ENCODE measurements around the gene TMPRSS3. TPM values are rescaled to one million over a fixed set of nuclear protein-coding genes. Genes with fewer than 3 reads are reported as not detected.

Gene TMPRSS3
- 0.42 TPM for total RNA-seq
- 1.1 TPM for polyA plus RNA-seq
- long read RNA-seq, donor 1 = 0 reads
- long read RNA-seq, donor 2 = 0 reads
- long read RNA-seq, donor 3 = 0 reads
- long read RNA-seq, donor 4 = 0 reads
- long read RNA-seq, donor 5, partial matches to known transcripts = 32 of 32 reads
- long read RNA-seq, donor 5, other reads (novel, unspliced or antisense) = 0 of 32 reads
- long read RNA-seq, donor 6, partial matches to known transcripts = 5 of 10 reads
- long read RNA-seq, donor 6, other reads (novel, unspliced or antisense) = 5 of 10 reads
- long read RNA-seq, donor 7 = 0 reads
- long read RNA-seq, donor 8 = 0 reads
- long read RNA-seq, donor 9 = 0 reads
- long read RNA-seq, donor 10, partial matches to known transcripts = 0 of 1 reads
- long read RNA-seq, donor 10, other reads (novel, unspliced or antisense) = 0 of 1 reads

DNA sequence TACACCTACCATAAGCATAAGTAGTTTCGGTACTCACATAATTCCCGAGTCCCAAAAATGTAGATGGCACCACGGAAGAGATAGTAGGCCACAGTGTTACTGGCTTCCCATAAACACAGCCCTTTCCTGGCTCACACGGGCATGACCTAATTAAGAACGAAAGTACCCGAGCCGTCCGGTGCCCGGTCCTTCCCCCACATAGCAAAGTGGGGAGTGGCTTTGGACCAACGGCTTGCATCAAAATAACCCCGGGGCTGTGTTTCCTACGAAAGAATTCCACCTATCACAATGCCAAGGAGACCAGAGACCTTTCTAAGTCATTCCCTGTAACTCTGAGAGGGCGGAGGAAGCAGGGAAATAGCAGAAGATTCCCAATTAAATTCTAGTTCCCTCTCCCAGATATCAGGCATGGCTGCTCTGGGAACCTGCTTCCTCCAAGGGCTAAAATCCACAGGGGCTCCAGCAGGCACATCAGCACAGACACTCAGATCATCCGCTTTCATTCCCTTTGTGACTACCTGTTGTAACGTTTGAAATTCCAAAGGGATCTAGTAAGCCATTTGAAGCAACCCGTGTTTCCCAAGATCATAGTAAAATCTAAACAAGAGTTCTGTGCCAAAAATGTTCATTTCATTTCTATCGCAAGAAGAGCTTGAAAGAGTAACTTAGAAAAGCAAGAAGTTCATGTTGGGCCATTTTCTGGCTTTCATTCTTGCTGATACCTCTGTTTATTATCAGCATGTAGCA is at the start of gene TMPRSS3:
TMPRSS3 (minus strand) TSS at position 148 of the 747 bp plus-strand sequence. CDS start 635 bp downstream, outside the sequence.
- Histone ChIP-seq H3K4me3 (ENCODE audit: low read length in 2 of 2) (no peak within 1 kb of the TSS), H3K27me3 (ENCODE audit: control insufficient read depth in 2 of 2, insufficient read depth in 1 of 2, low read length in 1 of 2) (no peaks in the 10 kb centered on the region)
- 97% methylated on average over 17 of the region's 17 CpGs for WGBS

DNA sequence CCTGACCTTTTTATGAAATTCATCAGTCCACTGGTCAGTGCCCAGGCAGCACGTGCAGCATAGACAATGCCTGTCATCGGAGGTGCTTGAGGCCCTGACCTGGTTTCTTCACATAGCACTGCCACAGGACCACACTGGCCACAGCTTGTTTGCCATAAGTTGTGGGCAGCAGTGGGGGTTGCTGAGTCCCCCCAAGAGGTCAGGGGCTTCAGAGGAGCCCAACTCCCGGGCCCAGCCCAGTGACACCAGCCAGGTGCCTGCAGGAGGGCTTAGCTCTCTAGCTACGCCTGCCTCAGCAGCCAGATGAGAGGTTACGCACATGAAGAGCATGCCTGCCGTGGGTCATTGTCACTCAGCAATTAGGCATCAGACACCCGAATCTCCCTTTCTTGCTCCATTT is 49.5 kb upstream of the TMPRSS3 start:
- WGBS = 97% methylated on average over 7 of the region's 7 CpGs
- H3K9me3 ChIP-seq (ENCODE audit: control insufficient read depth in 2 of 2, insufficient read depth in 1 of 2, low read length in 1 of 2) = peaks cover 0 to 3% of the 10 kb centered on the region in 2 donors
- peaks cover 62 to 74% of the 10 kb centered on the region in 2 donors for H3K36me3 ChIP-seq (ENCODE audit: control insufficient read depth in 2 of 2, insufficient read depth in 2 of 2, low read length in 1 of 2)
- no peak overlapping the region for H3K4me3 ChIP-seq (ENCODE audit: low read length in 2 of 2)
- H3K4me1 ChIP-seq (ENCODE audit: control insufficient read depth in 2 of 2, insufficient read depth in 2 of 2, low read length in 2 of 2) = peaks cover 21 to 40% of the 10 kb centered on the region in 2 donors
- H3K27me3 ChIP-seq (ENCODE audit: control insufficient read depth in 2 of 2, insufficient read depth in 1 of 2, low read length in 1 of 2) = no peaks in the 10 kb centered on the region
- no peak for DNase-seq (ENCODE audit: low read depth in 6 of 9, low spot score in 9 of 9)
- H3K27ac ChIP-seq (ENCODE audit: low read depth in 1 of 2, low read length in 1 of 2) = no peak overlapping the region

More for the DNA sequence above, at the start of gene TMPRSS3:
- Histone ChIP-seq H3K9me3 (ENCODE audit: control insufficient read depth in 2 of 2, insufficient read depth in 1 of 2, low read length in 1 of 2) (no peaks in the 10 kb centered on the region), H3K4me1 (ENCODE audit: control insufficient read depth in 2 of 2, insufficient read depth in 2 of 2, low read length in 2 of 2) (peaks cover 25 to 48% of the 10 kb centered on the region in 2 donors), H3K27ac (ENCODE audit: low read depth in 1 of 2, low read length in 1 of 2) (no peak within 1 kb of the TSS), H3K36me3 (ENCODE audit: control insufficient read depth in 2 of 2, insufficient read depth in 2 of 2, low read length in 1 of 2) (no peaks in the 10 kb centered on the region)
- no peak for DNase-seq (ENCODE audit: low read depth in 6 of 9, low spot score in 9 of 9)

DNA sequence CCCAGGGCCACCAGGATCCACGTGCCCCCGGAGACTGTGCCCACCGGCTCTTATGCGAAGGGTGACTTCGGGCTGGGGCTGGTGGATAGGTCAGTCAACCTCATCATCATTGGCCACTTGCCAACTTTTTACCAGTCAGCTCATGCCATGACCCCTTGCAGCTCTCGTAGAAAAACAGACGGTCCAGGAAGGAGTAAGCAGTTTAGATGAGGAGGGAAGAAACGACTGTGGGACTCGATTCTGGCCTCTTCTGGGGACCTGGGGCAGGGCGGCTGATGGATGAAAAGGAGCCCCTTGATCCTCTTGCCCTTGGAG is 48.9 kb upstream of the TMPRSS3 start:
- Histone ChIP-seq H3K27me3 (ENCODE audit: control insufficient read depth in 2 of 2, insufficient read depth in 1 of 2, low read length in 1 of 2) (no peaks in the 10 kb centered on the region), H3K4me3 (ENCODE audit: low read length in 2 of 2) (no peak overlapping the region), H3K36me3 (ENCODE audit: control insufficient read depth in 2 of 2, insufficient read depth in 2 of 2, low read length in 1 of 2) (peaks cover 68 to 80% of the 10 kb centered on the region in 2 donors), H3K9me3 (ENCODE audit: control insufficient read depth in 2 of 2, insufficient read depth in 1 of 2, low read length in 1 of 2) (peaks cover 0 to 6% of the 10 kb centered on the region in 2 donors), H3K27ac (ENCODE audit: low read depth in 1 of 2, low read length in 1 of 2) (no peak overlapping the region), H3K4me1 (ENCODE audit: control insufficient read depth in 2 of 2, insufficient read depth in 2 of 2, low read length in 2 of 2) (peaks cover 16 to 34% of the 10 kb centered on the region in 2 donors)
- no peak for DNase-seq (ENCODE audit: low read depth in 6 of 9, low spot score in 9 of 9)
- WGBS = 98% methylated on average over 10 of the region's 10 CpGs

DNA sequence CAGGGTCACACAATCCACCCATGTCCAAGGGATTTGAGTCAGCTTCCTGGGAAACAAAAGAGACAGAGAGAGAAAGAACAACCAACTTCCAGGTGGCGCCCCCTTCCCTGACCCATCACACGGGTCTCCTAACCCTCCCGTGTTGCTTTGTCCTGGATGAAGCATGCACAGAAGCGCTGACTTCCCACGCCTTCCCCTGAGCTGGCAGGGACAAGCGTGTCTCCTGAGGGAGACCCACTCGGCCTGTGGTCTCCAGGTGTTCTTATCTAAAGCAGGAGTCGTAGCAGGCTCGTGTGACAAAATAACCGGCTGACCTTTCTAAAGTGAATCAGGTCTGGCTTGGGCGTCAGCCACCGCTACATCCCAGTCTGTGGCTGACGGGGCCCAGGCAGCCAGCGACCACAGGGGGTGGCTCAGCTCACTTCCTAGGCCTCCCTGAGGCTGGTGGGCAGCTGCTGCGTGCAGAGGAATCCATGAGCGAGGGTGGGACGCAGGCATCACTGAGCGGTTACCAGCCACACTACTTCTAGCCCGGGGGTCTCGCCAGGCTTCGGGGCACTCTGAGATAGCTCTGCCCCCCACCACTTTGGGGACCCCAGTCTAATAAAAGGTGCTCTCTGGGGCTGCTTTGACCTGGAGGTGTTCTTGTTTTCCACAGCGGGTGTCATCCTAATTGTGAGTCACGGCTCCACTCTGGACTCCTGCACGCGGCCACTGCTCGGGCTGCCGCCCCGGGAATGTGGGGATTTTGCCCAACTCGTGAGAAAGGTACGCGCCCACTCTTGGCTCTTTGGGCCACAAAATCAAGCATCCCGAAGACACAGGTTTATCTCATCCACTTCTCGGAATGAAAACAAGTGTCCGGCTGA is 48.3 kb upstream of the TMPRSS3 start:
- H3K27ac ChIP-seq (ENCODE audit: low read depth in 1 of 2, low read length in 1 of 2) = no peak overlapping the region
- 94% methylated on average over 34 of the region's 34 CpGs for WGBS
- DNase-seq (ENCODE audit: low read depth in 6 of 9, low spot score in 9 of 9) = no peak
- H3K36me3 ChIP-seq (ENCODE audit: control insufficient read depth in 2 of 2, insufficient read depth in 2 of 2, low read length in 1 of 2) = peaks cover 74 to 86% of the 10 kb centered on the region in 2 donors
- no peak overlapping the region for H3K4me3 ChIP-seq (ENCODE audit: low read length in 2 of 2)
- H3K9me3 ChIP-seq (ENCODE audit: control insufficient read depth in 2 of 2, insufficient read depth in 1 of 2, low read length in 1 of 2) = peaks cover 0 to 9% of the 10 kb centered on the region in 2 donors
- H3K4me1 ChIP-seq (ENCODE audit: control insufficient read depth in 2 of 2, insufficient read depth in 2 of 2, low read length in 2 of 2) = peaks cover 10 to 28% of the 10 kb centered on the region in 2 donors
- H3K27me3 ChIP-seq (ENCODE audit: control insufficient read depth in 2 of 2, insufficient read depth in 1 of 2, low read length in 1 of 2) = no peaks in the 10 kb centered on the region

DNA sequence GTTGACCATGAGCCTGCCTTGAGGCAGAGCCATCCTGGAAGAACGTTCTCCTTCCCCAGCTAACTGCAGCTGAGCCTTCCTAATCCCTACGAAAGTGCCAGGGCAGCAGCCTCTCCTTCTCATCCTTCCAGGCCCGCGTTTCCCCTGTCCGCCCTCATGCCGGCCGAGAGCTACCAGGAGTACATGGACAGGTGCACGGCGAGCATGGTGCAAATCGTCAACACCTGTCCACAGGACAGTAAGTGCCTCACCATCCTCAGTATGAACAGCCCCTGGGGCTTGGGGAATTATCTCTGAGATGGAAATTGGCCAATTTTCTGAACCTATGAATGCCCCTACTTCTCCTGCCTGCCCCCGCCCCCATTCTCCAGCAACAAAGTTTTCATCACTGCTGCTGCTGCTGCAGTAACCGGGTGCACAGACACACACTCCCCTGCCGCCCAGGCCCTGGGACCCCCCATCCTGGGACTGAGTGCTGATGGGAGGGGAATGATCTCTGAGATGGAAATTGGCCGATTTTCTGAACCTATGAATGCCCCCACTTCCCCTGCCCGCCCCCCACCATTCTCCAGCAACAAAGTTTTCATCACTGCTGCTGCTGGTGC is 47.4 kb upstream of the TMPRSS3 start:
- 98% methylated on average over 15 of the region's 15 CpGs for WGBS
- peaks cover 0 to 9% of the 10 kb centered on the region in 2 donors for H3K9me3 ChIP-seq (ENCODE audit: control insufficient read depth in 2 of 2, insufficient read depth in 1 of 2, low read length in 1 of 2)
- H3K27ac ChIP-seq (ENCODE audit: low read depth in 1 of 2, low read length in 1 of 2) = no peak overlapping the region
- H3K36me3 ChIP-seq (ENCODE audit: control insufficient read depth in 2 of 2, insufficient read depth in 2 of 2, low read length in 1 of 2) = peaks cover 83 to 92% of the 10 kb centered on the region in 2 donors
- H3K4me3 ChIP-seq (ENCODE audit: low read length in 2 of 2) = no peak overlapping the region
- peaks cover 3 to 19% of the 10 kb centered on the region in 2 donors for H3K4me1 ChIP-seq (ENCODE audit: control insufficient read depth in 2 of 2, insufficient read depth in 2 of 2, low read length in 2 of 2)
- no peaks in the 10 kb centered on the region for H3K27me3 ChIP-seq (ENCODE audit: control insufficient read depth in 2 of 2, insufficient read depth in 1 of 2, low read length in 1 of 2)
- no peak for DNase-seq (ENCODE audit: low read depth in 6 of 9, low spot score in 9 of 9)

DNA sequence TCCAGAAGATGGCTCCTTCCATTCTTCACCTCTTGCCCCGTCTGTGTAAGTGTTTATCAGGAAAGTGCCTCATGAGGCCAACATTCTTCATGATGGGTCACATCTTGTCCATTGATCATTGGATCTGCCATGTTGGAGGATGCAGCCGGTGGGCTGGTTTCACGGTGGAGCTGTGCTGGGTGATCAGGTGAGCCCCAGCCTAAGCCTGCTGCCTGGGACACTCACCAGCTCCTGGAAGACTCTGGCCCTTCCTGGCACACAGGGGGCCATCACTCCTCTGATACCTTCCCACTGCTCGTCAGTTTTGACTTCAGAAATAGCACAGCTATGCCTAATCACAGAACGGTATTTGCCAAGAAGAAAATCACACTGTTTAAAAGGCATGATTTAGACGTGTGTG is 46.1 kb upstream of the TMPRSS3 start:
- Histone ChIP-seq H3K27ac (ENCODE audit: low read depth in 1 of 2, low read length in 1 of 2) (no peak overlapping the region), H3K4me1 (ENCODE audit: control insufficient read depth in 2 of 2, insufficient read depth in 2 of 2, low read length in 2 of 2) (peaks cover 0 to 14% of the 10 kb centered on the region in 2 donors), H3K27me3 (ENCODE audit: control insufficient read depth in 2 of 2, insufficient read depth in 1 of 2, low read length in 1 of 2) (no peaks in the 10 kb centered on the region), H3K9me3 (ENCODE audit: control insufficient read depth in 2 of 2, insufficient read depth in 1 of 2, low read length in 1 of 2) (peaks cover 0 to 10% of the 10 kb centered on the region in 2 donors), H3K4me3 (ENCODE audit: low read length in 2 of 2) (no peak overlapping the region), H3K36me3 (ENCODE audit: control insufficient read depth in 2 of 2, insufficient read depth in 2 of 2, low read length in 1 of 2) (peaks cover 83 to 92% of the 10 kb centered on the region in 2 donors)
- 95% methylated on average over 6 of the region's 6 CpGs for WGBS
- no peak for DNase-seq (ENCODE audit: low read depth in 6 of 9, low spot score in 9 of 9)

DNA sequence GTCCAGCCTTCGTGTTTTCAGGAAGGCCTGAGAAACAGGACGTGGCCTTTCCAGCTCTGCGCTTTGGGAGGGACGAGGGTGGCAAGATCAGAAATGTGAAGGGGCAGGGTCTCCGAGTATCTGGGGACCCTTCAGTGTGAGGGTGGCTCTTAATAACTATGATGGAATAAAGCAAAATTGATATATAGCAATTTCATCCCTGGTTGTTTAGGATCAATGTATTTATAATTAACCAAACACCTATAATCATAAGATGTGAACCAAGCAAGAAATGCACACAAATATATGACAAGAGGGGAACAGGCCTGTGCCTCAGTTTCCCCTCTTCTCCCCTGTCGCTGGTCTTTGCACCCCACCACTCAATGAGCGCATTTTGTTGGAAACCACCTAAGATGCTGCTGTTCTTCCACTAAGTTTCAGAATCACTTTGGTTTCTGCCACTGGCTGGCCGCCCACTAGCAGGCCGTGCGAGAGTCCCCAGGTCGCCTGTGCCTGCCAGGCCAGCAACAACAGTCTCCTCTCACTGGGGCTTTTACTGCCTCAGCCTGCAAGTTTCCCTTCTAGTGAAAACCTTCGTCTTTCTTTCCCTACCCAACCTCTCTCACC is 44.4 kb upstream of the TMPRSS3 start:
- Histone ChIP-seq H3K27ac (ENCODE audit: low read depth in 1 of 2, low read length in 1 of 2) (no peak overlapping the region), H3K4me1 (ENCODE audit: control insufficient read depth in 2 of 2, insufficient read depth in 2 of 2, low read length in 2 of 2) (peaks cover 0 to 1% of the 10 kb centered on the region in 2 donors), H3K36me3 (ENCODE audit: control insufficient read depth in 2 of 2, insufficient read depth in 2 of 2, low read length in 1 of 2) (peaks cover 83 to 92% of the 10 kb centered on the region in 2 donors), H3K4me3 (ENCODE audit: low read length in 2 of 2) (no peak overlapping the region), H3K9me3 (ENCODE audit: control insufficient read depth in 2 of 2, insufficient read depth in 1 of 2, low read length in 1 of 2) (peaks cover 4 to 16% of the 10 kb centered on the region in 2 donors), H3K27me3 (ENCODE audit: control insufficient read depth in 2 of 2, insufficient read depth in 1 of 2, low read length in 1 of 2) (no peaks in the 10 kb centered on the region)
- no peak for DNase-seq (ENCODE audit: low read depth in 6 of 9, low spot score in 9 of 9)
- WGBS = 95% methylated on average over 12 of the region's 12 CpGs
